ENCODE data around the gene SULT4A1. TPM values are rescaled to one million over a fixed set of nuclear protein-coding genes. Genes with fewer than 3 reads are reported as not detected.

SULT4A1 gene
- total and polyA plus RNA-seq, 2 of the 4 experiments (the other 2 are of a cell fraction), result 1.1 to 5.2 TPM

DNA sequence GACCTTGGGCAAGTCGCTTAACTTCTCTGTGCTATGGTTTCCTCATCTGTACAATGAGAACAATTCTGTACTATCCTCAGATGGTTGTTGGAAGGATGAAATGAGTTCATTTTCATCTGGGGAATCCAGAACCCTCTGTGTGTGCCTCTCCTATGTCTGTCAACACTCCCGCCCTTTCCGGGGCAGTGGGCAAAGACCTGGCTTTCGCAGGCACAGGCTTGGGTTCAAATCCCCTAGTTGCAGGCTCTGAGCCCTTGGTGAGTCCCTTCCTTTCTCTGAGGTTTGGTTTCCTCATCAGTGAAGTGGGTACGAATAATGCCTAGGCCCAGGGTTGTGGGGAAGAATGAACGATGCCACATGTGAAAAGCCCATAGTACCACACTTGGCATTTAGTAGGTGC lies 23.5 kb upstream of the SULT4A1 start:
- Histone ChIP-seq H4K8ac (ENCODE audit: low read depth in 2 of 2, low read length in 2 of 2) (no peak overlapping the region), H4K20me1 (ENCODE audit: insufficient read depth, low read length) (no peaks in the 10 kb centered on the region), H3K14ac (replicated peaks; ENCODE audit: low read depth, low read length) (no peak overlapping the region), H4K91ac (ENCODE audit: insufficient read depth, low read depth, low read length) (no peak overlapping the region), H3K9me3 (ENCODE audit: control insufficient read depth, insufficient read depth, low read length) (no peaks in the 10 kb centered on the region; the same call in 1 of the 2 replicates), H2BK20ac (ENCODE audit: low read depth, low read length) (no peak overlapping the region), H2BK5ac (ENCODE audit: low read depth, low read length, poor library complexity, severe bottlenecking) (no peak overlapping the region), H3K27ac (ENCODE audit: insufficient read depth, low read length) (no peak overlapping the region), H3K56ac (ENCODE audit: extremely low read depth, insufficient read depth, low read length) (no peak overlapping the region), H3K4me3 (ENCODE audit: insufficient read depth, low read depth, low read length) (no peak overlapping the region), H3K4me1 (ENCODE audit: control insufficient read depth, insufficient read depth, low read length) (no peaks in the 10 kb centered on the region), H2AK5ac (ENCODE audit: low read depth, low read length) (no peak overlapping the region), H2BK15ac (ENCODE audit: low read depth, low read length) (no peak overlapping the region), H3K9me1 (ENCODE audit: insufficient read depth, low read length) (no peaks in the 10 kb centered on the region), H4K5ac (ENCODE audit: low read depth, low read length) (no peak overlapping the region), H3K4me2 (ENCODE audit: low read depth, low read length) (no peak overlapping the region), H2AK9ac (replicated peaks; ENCODE audit: low read depth, low read length, poor library complexity) (no peak overlapping the region), H3K79me1 (ENCODE audit: low read depth in 1 of 2, low read length in 2 of 2) (no peaks in the 10 kb centered on the region), H3K36me3 (ENCODE audit: control insufficient read depth, insufficient read depth, low read length) (no peaks in the 10 kb centered on the region), H2BK120ac (ENCODE audit: low read depth, low read length) (no peak overlapping the region), H2AFZ (replicated peaks; ENCODE audit: low read length, poor library complexity) (no peak overlapping the region), H3K9ac (ENCODE audit: low read depth, low read length) (no peak overlapping the region), H3K18ac (ENCODE audit: low read depth, low read length) (no peak overlapping the region), H3K23ac (ENCODE audit: low read depth, low read length) (no peak overlapping the region), H3K27me3 (ENCODE audit: control insufficient read depth, insufficient read depth, low read length) (peaks cover 14% of the 10 kb centered on the region), H3K4ac (ENCODE audit: low read depth, low read length) (no peak overlapping the region)
- POLR2A ChIA-PET (ENCODE audit: unreplicated experiment), result no interaction called here
- no CpG with 5 or more reads among the region's 6 CpGs for WGBS, 2 experiments (ENCODE audit: extremely low coverage in 2 of 2, insufficient read length in 1 of 2)
- CTCF ChIA-PET, result interaction anchor here (1.0 to 1.4 kb wide), 3 partner anchors 9 to 613 kb away, joined by 3 to 5 read pairs (median 3); no protein-coding TSS in a partner anchor
- TF ChIP-seq RFX5 (IDR thresholded peaks at IDR 0.05; ENCODE audit: low read depth, low read length), result no peak
- TF ChIP-seq, protein P1, sequence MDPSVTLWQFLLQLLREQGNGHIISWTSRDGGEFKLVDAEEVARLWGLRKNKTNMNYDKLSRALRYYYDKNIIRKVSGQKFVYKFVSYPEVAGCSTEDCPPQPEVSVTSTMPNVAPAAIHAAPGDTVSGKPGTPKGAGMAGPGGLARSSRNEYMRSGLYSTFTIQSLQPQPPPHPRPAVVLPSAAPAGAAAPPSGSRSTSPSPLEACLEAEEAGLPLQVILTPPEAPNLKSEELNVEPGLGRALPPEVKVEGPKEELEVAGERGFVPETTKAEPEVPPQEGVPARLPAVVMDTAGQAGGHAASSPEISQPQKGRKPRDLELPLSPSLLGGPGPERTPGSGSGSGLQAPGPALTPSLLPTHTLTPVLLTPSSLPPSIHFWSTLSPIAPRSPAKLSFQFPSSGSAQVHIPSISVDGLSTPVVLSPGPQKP (IDR thresholded peaks at IDR 0.05; ENCODE audit: borderline replicate concordance, low read depth, low read length), result no peak
- TF ChIP-seq MAFK (IDR thresholded peaks at IDR 0.05; ENCODE audit: low read depth, low read length), result no peak
- TF ChIP-seq MXI1 (IDR thresholded peaks at IDR 0.05; ENCODE audit: borderline replicate concordance, low read depth, low read length), result no peak
- no peak for TF ChIP-seq NFE2L2 (IDR thresholded peaks at IDR 0.05; ENCODE audit: low read depth, low read length)
- no peak for TF ChIP-seq CEBPB (IDR thresholded peaks at IDR 0.05; ENCODE audit: low read depth, low read length)
- TF ChIP-seq FOS (IDR thresholded peaks at IDR 0.05; ENCODE audit: low read depth, low read length), result no peak
- no peak for DNase-seq
- in situ Hi-C loops (cut with MboI; ENCODE audit: low sequenced_read_pairs), result no loop called here
- dilution Hi-C loops (cut with HindIII; ENCODE audit: low sequenced_read_pairs, unreplicated experiment), result no loop called here
- ATAC-seq (ENCODE audit: low read depth), result no peak
- BruUV-seq (replicated peaks), result no TSS peak
- intact Hi-C loops (cut with micrococcal nuclease), result loop anchor here (1.0 kb wide), 1 partner anchor 497 kb away; no protein-coding TSS in a partner anchor
